GM12878 (cell line): ENCODE measurements around the gene OR10G3. TPM values are rescaled to one million over a fixed set of nuclear protein-coding genes. Genes with fewer than 3 reads are reported as not detected.
A peak's percentile ranks its signal among the peaks of the same experiment; 100 is the strongest.

Experiments used
- ATAC-seq: fragments of 200-7000 bp; cut with Tn5 transposase; 3 replicates; pipeline ENCODE4 v1.9.1; 2020; ENCODE audit warnings: mild to moderate bottlenecking, moderate library complexity
- BruUV-seq: library from RNA; stranded (reverse); fragments of 400-500 nt; replicated peaks from 2 replicates; lab custom pipeline; 2021; lab: Mats Ljungman, UMichigan
- CTCF ChIA-PET: fragments of 300-600 bp; sonication (Branson Sonifier 250); formaldehyde crosslinking; extraction: SDS; loops from one replicate; lab custom pipeline; 2021; ENCODE audit warnings: inconsistent platforms; lab: Yijun Ruan, JAX
- POLR2A ChIA-PET: fragments of 350-600 bp; formaldehyde crosslinking; extraction: SDS; loops from one replicate; lab custom pipeline; 2021; ENCODE audit warnings: inconsistent platforms; lab: Charles Lee
- RAD21 ChIA-PET: fragments of 300-600 bp; sonication (Branson Sonifier 250); formaldehyde crosslinking; loops from one replicate; lab custom pipeline; 2023; ENCODE audit warnings: antibody characterized with exemption; ENCODE audit not compliant: unreplicated experiment; lab: Charles Lee
- SMC1A ChIA-PET: fragments of 300-600 bp; sonication (Branson Sonifier 250); formaldehyde crosslinking; loops from one replicate; lab custom pipeline; 2023; ENCODE audit not compliant: unreplicated experiment, uncharacterized antibody; lab: Charles Lee
- DNase-seq: peaks from one replicate; pipeline ENCODE4 v3.0.0-alpha.2; 2011; ENCODE audit warnings: low read depth, low spot score
- FAIRE-seq: peaks from 3 replicates; lab custom pipeline; 2011; peaks lifted over from hg19 to GRCh38; lab: Jason Lieb, UNC
- H2AFZ ChIP-seq: 2 replicates; pipeline ENCODE4 v1.6.0; 2011; ENCODE audit warnings: low read depth, low read length, control low read depth; ENCODE audit not compliant: control insufficient read depth
- H3K27ac ChIP-seq: 2 replicates; pipeline ENCODE4 v1.5.1; 2011; ENCODE audit warnings: control low read depth; ENCODE audit not compliant: control insufficient read depth, insufficient read depth
- H3K27me3 ChIP-seq, 2 experiments: replicated peaks in 1 of 2; 2 replicates each; pipeline versions ENCODE4 v1.6.0 to v1.6.1; 2011; ENCODE audit warnings: low read length in 1 of 2; ENCODE audit not compliant: control insufficient read depth in 2 of 2, insufficient read depth in 2 of 2
- H3K36me3 ChIP-seq, 2 experiments: 2 replicates each; pipeline ENCODE4 v1.5.1; 2011; ENCODE audit warnings: low read length in 1 of 2; ENCODE audit not compliant: control insufficient read depth in 2 of 2, insufficient read depth in 2 of 2
- H3K4me1 ChIP-seq: 2 replicates; pipeline ENCODE4 v1.6.1; 2011; ENCODE audit warnings: mild to moderate bottlenecking, low read length, moderate library complexity, mixed read lengths; ENCODE audit not compliant: control insufficient read depth, insufficient read depth
- H3K4me2 ChIP-seq: 2 replicates; pipeline ENCODE4 v1.6.0; 2011; ENCODE audit warnings: control low read depth; ENCODE audit not compliant: control insufficient read depth, insufficient read depth
- H3K4me3 ChIP-seq: fragments of 200-600 bp; sonication (generic); 2 replicates; pipeline ENCODE4 v1.5.1; 2016
- H3K79me2 ChIP-seq: 2 replicates; pipeline ENCODE4 v1.6.0; 2011; ENCODE audit warnings: low read length; ENCODE audit not compliant: control insufficient read depth, insufficient read depth
- H3K9ac ChIP-seq: 2 replicates; pipeline ENCODE4 v1.8.0; 2011; ENCODE audit warnings: low read length, control low read depth, mixed read lengths; ENCODE audit not compliant: control insufficient read depth, insufficient read depth
- H3K9me3 ChIP-seq: replicated peaks from 3 replicates; pipeline ENCODE4 v1.5.1; 2011; ENCODE audit warnings: mild to moderate bottlenecking, low read length; ENCODE audit not compliant: control insufficient read depth, insufficient read depth
- H4K20me1 ChIP-seq: 2 replicates; pipeline ENCODE4 v1.6.0; 2011; ENCODE audit not compliant: control insufficient read depth, insufficient read depth
- CHD2 ChIP-seq: IDR thresholded peaks from 2 replicates; pipeline ENCODE4 v1.6.1; 2011; ENCODE audit warnings: low read depth, low read length, improper control_type of control experiment, borderline replicate concordance
- MAX ChIP-seq: IDR thresholded peaks from 2 replicates; pipeline ENCODE4 v1.6.1; 2012; ENCODE audit warnings: low read depth, low read length, improper control_type of control experiment
- RAD21 ChIP-seq: IDR thresholded peaks from 2 replicates; pipeline ENCODE4 v1.6.1; 2011; ENCODE audit warnings: mild to moderate bottlenecking, low read depth, low read length, moderate library complexity; ENCODE audit not compliant: insufficient read depth
- ZSCAN29 ChIP-seq: fragments of 450-650 bp; IDR thresholded peaks from 2 replicates; pipeline ENCODE4 v1.6.1; 2017; ENCODE audit warnings: mild to moderate bottlenecking, moderate library complexity
- WGBS: methylation state at CpG from one replicate; pipeline ENCODE4 v1.1.6; 2016; ENCODE audit warnings: low lambda C conversion rate; ENCODE audit not compliant: insufficient replicate concordance, insufficient coverage; ENCODE audit errors: missing lambda C conversion rate; 5-methylcytosine and 5-hydroxymethylcytosine counted together
- in situ Hi-C: fragments of 300-500 bp; cut with MboI; formaldehyde crosslinking; loops from 9 replicates; pipeline ENCODE4 v1.14.3; 2018; ENCODE audit warnings: mixed read lengths
- intact Hi-C: fragments of 100-400 bp; cut with micrococcal nuclease; formaldehyde crosslinking; loops from one replicate; pipeline ENCODE4 v1.14.2; 2022; ENCODE audit not compliant: unreplicated experiment
- polyA plus RNA-seq, 11 experiments: library from polyadenylated mRNA; depleted of rRNA in 4 of 11; unstranded in 6 of 11; stranded (reverse) in 5 of 11; fragments of >200 nt; fragmentation: Nextera tagmentation in 4 of 11; fragmentation: Illumina TruSeq in 1 of 11; extraction: Ambion mirVana in 4 of 11; extraction: Trizol in 1 of 11; gene quantifications; 1 replicate in 1 of 11; 2 replicates in 10 of 11; pipeline versions ENCODE4 v1.2.1 to v1.2.3, GENCODE V29; 2011 to 2016; ENCODE audit warnings: inconsistent platforms in 2 of 11, missing spikeins in 2 of 11, low read depth in 1 of 11
- total RNA-seq, 4 experiments: library from RNA; depleted of rRNA in 3 of 4; stranded (reverse); fragments of >200 nt in 3 of 4; fragmentation: Illumina TruSeq in 1 of 4; extraction: Trizol in 1 of 4; gene quantifications; 2 replicates each; pipeline versions ENCODE4 v1.2.1 to v1.2.3, GENCODE V29; 2013 to 2021

OR10G3 gene
- total and polyA plus RNA-seq, 10 of the 15 experiments (the other 5 are each of a cell fraction or from before 2014, with no cell fraction given) = not detected

GRCh38 chr14:21526672-21527317 is 53.1 kb downstream of the OR10G3 start:
- Histone ChIP-seq H3K4me2 (peak overlapping the region; percentile 79), H3K9ac (peak overlapping the region; percentile 34), H4K20me1 (no peaks in the 10 kb centered on the region), H3K27me3 (no peaks in the 10 kb centered on the region), H3K79me2 (no peaks in the 10 kb centered on the region), H3K9me3 (no peaks in the 10 kb centered on the region), H2AFZ (peak overlapping the region; percentile 84), H3K4me3 (peak overlapping the region; percentile 73; the same call in 1 of the 2 replicates), H3K36me3 (no peaks in the 10 kb centered on the region), H3K27ac (peak overlapping the region; percentile 31; the same call in 1 of the 2 replicates), H3K4me1 (peaks cover 12% of the 10 kb centered on the region)
- TF ChIP-seq CHD2 = peak; percentile 60; the same call in 1 of the 2 replicates
- peak; percentile 78 for TF ChIP-seq ZSCAN29
- TF ChIP-seq MAX = 0 out of 2 replicates have a peak, but pooled peaks have one; percentile 46
- no peak for TF ChIP-seq RAD21
- DNase-seq = no peak
- POLR2A ChIA-PET = interaction anchor here (1.0 to 4.0 kb wide), 9 partner anchors 11 to 144 kb away, joined by 3 to 35 read pairs (median 5); partner anchors contain the start of genes METTL3, RAB2B and TOX4
- RAD21 ChIA-PET = interaction anchor here (0.7 to 4.1 kb wide), 15 partner anchors 9 to 146 kb away, joined by 3 to 52 read pairs (median 5); partner anchors contain the start of genes METTL3, RAB2B and TOX4
- FAIRE-seq = no peak
- no TSS peak for BruUV-seq
- WGBS = 21% methylated on average over 13 of the region's 13 CpGs
- CTCF ChIA-PET = interaction anchor here (0.8 to 2.9 kb wide), 11 partner anchors 10 to 423 kb away, joined by 3 to 29 read pairs (median 4); no protein-coding TSS in a partner anchor
- in situ Hi-C loops = no loop called here
- SMC1A ChIA-PET = interaction anchor here (0.9 to 4.9 kb wide), 8 partner anchors 10 to 78 kb away, joined by 3 to 48 read pairs (median 6); partner anchors contain the start of gene METTL3
- peak; percentile 51 for ATAC-seq
- intact Hi-C loops = no loop called here
